ENCODE results near the gene LTBP4. TPM values are rescaled to one million over a fixed set of nuclear protein-coding genes. Genes with fewer than 3 reads are reported as not detected.

Gene LTBP4
- total RNA-seq, 1 experiment from 2014 or later: 75.4 TPM

GRCh38 chr19:40614622-40615411, 13.6 kb downstream of the LTBP4 start:
- in situ Hi-C loops (cut with HindIII; ENCODE audit: low pct_unique_long_range_greater_than_20kb, low sequenced_read_pairs) (no loop called here), intact Hi-C loops (cut with micrococcal nuclease; ENCODE audit: unreplicated experiment) (no loop called here)
- H3K27ac ChIP-seq (ENCODE audit: low read length): no peak overlapping the region

GRCh38 chr19:40616178-40616577, 15.0 kb downstream of the LTBP4 start:
- no peaks in the 10 kb centered on the region for H3K4me1 ChIP-seq (ENCODE audit: control insufficient read depth, insufficient read depth, low read length)
- no peaks in the 10 kb centered on the region for H3K27me3 ChIP-seq (ENCODE audit: control insufficient read depth, insufficient read depth, low read length)
- no peak overlapping the region for H3K4me3 ChIP-seq (ENCODE audit: low read depth in 2 of 2, low read length in 2 of 2)
- no peaks in the 10 kb centered on the region; the same call in 1 of the 2 replicates for H3K36me3 ChIP-seq (ENCODE audit: control insufficient read depth, insufficient read depth, low read length)
- ATAC-seq: no peak
- H3K27ac ChIP-seq (ENCODE audit: low read length): no peak overlapping the region
- TF ChIP-seq POLR2AphosphoS5 (IDR thresholded peaks at IDR 0.05; ENCODE audit: low read depth, low read length) (no peak), REST (IDR thresholded peaks at IDR 0.05; ENCODE audit: insufficient read depth in 1 of 2, low read depth in 2 of 2, low read length in 1 of 2) (no peak), CTCF (IDR thresholded peaks at IDR 0.05) (no peak), TCF7L2 (IDR thresholded peaks at IDR 0.05; ENCODE audit: low read depth, low read length) (no peak), SIN3A (IDR thresholded peaks at IDR 0.05; ENCODE audit: borderline replicate concordance, insufficient read depth, low read depth, low read length) (no peak)
- no peaks in the 10 kb centered on the region for H3K9me3 ChIP-seq (ENCODE audit: control insufficient read depth, insufficient read depth, low read depth, low read length)
- in situ Hi-C loops (cut with HindIII; ENCODE audit: low pct_unique_long_range_greater_than_20kb, low sequenced_read_pairs) (no loop called here), intact Hi-C loops (cut with micrococcal nuclease; ENCODE audit: unreplicated experiment) (no loop called here)
- POLR2A ChIA-PET: no interaction called here
- BruUV-seq (replicated peaks): no TSS peak
- CTCF ChIA-PET: interaction anchor here (0.7 kb wide), 1 partner anchor 19 kb away, joined by 3 read pairs; no protein-coding TSS in a partner anchor
- DNase-seq (ENCODE audit: low read depth, low spot score): no peak

More at GRCh38 chr19:40614622-40615411, 13.6 kb downstream of the LTBP4 start:
- Histone ChIP-seq H3K4me1 (ENCODE audit: control insufficient read depth, insufficient read depth, low read length) (no peaks in the 10 kb centered on the region), H3K9me3 (ENCODE audit: control insufficient read depth, insufficient read depth, low read depth, low read length) (no peaks in the 10 kb centered on the region), H3K27me3 (ENCODE audit: control insufficient read depth, insufficient read depth, low read length) (no peaks in the 10 kb centered on the region), H3K4me3 (ENCODE audit: low read depth in 2 of 2, low read length in 2 of 2) (no peak overlapping the region), H3K36me3 (ENCODE audit: control insufficient read depth, insufficient read depth, low read length) (no peaks in the 10 kb centered on the region; the same call in 1 of the 2 replicates)
- TF ChIP-seq SIN3A (IDR thresholded peaks at IDR 0.05; ENCODE audit: borderline replicate concordance, insufficient read depth, low read depth, low read length): no peak
- no peak for TF ChIP-seq REST (IDR thresholded peaks at IDR 0.05; ENCODE audit: insufficient read depth in 1 of 2, low read depth in 2 of 2, low read length in 1 of 2)
- TF ChIP-seq CTCF (IDR thresholded peaks at IDR 0.05): no peak
- no peak for TF ChIP-seq POLR2AphosphoS5 (IDR thresholded peaks at IDR 0.05; ENCODE audit: low read depth, low read length)
- no peak for TF ChIP-seq TCF7L2 (IDR thresholded peaks at IDR 0.05; ENCODE audit: low read depth, low read length)
- BruUV-seq (replicated peaks): no TSS peak
- DNase-seq (ENCODE audit: low read depth, low spot score) (no peak), ATAC-seq (no peak)
- ChIA-PET POLR2A (no interaction called here), CTCF (no interaction called here)
